GM12891 (cell line): Measurements from ENCODE around the gene DLGAP4.

ENCODE experiments used
- PAX5 ChIP-seq: IDR thresholded peaks from 2 replicates; pipeline ENCODE4 v1.6.1; 2011; ENCODE audit warnings: low read length, moderate library complexity, mild to moderate bottlenecking; ENCODE audit not compliant: insufficient read depth, severe bottlenecking
- POLR2A ChIP-seq: IDR thresholded peaks from 2 replicates; pipeline ENCODE4 v1.6.1; 2011; ENCODE audit warnings: low read depth, low read length, control low read depth
- POLR2AphosphoS5 ChIP-seq: IDR thresholded peaks from 2 replicates; pipeline ENCODE4 v1.6.1; 2011; ENCODE audit warnings: low read depth, low read length, control low read depth
- TAF1 ChIP-seq: IDR thresholded peaks from 2 replicates; pipeline ENCODE4 v1.6.1; 2011; ENCODE audit warnings: low read depth, low read length, control low read depth

DNA sequence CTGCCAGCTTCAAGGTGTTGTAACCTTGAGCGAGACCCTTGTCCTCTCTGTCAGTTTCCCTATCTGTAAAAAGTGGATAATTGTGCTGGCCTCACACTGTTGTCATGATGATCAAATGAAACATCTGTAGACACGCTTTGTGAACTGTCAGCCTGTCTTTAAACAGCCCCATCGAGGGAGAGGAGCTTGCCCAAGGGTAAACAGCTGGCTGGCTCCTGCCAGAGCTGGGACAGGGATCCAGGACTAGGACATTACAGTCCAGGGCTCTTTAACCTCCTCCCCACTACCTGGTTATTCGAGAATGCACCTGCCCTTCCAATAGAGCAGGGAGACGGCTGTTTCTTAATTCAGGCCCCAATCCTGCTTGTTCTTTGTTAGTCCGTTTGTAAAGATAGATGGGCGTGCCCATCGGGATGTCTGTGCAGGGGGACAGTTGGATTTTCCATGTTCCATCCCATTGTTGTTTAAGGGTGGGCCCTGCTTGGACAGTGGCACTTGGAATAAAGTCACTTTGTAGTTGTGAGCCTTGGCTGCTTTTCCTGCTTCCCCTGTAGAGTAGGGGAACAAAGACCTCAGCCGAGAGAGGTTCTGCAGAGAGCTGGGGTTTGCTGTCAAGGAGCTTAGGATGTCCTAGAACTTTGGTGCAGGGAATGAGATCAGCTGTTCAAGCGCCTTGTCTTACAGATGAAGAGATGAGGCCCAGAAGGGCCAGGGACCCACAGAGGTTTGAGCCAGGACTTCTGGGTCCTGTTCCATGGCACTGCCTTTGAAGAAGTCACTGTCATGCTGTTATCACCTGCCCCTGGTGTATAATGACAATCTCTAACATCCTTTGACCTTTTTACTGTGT lies 157.3 kb downstream of the DLGAP4 start:
- TF ChIP-seq POLR2AphosphoS5 (no peak), POLR2A (no peak), TAF1 (no peak), PAX5 (no peak)
